ENCODE measurements around the gene LRRC23.

The LRRC23 gene

GRCh38 chr12:6944381-6945186 lies 40.0 kb downstream of the LRRC23 start:
- peak; percentile 95 for DNase-seq

GRCh38 chr12:6945613-6946012 lies 41.0 kb downstream of the LRRC23 start:
- DNase-seq: no peak

- no peak for DNase-seq
Observed at GRCh38 chr12:6946033-6946919, 41.7 kb downstream of the LRRC23 start.

DNA sequence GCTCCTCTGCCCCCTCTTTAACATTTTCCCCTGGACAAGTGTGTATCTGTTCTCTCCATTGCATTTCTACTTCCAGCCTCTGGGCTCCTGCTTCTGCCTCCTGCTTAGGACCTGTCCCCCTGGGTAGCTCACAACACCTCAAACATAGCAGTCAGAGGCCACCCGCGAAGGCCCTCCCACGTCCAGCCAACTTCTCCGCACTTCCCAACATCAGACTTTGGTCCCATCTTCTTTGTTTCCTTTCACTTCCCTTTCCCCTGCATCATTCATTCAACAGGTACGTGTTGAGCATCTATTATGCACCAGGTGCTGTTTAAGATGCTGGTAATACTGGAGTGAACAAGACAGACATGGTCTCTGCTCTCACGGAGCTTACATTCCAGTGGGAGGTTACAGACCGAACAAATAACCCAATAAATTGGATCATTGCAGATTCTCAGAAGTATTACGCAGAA lies 42.3 kb downstream of the LRRC23 start:
- no peak for DNase-seq

GRCh38 chr12:6947615-6948014 lies 43.0 kb downstream of the LRRC23 start:
- no peak for DNase-seq

GRCh38 chr12:6948873-6949594 lies 44.4 kb downstream of the LRRC23 start:
- no peak for DNase-seq

GRCh38 chr12:6950401-6950801 lies 45.8 kb downstream of the LRRC23 start:
- no peak for DNase-seq

GRCh38 chr12:6950811-6951540 lies 46.4 kb downstream of the LRRC23 start, which contains the start of gene PTPN6:
Gene PTPN6 (plus strand): TSS chr12:6951356. CDS start chr12:6951513, 157 bp downstream.
- no peak for DNase-seq

- DNase-seq: no peak
Observed at GRCh38 chr12:6951551-6952120, 47.0 kb downstream of the LRRC23 start.

DNA sequence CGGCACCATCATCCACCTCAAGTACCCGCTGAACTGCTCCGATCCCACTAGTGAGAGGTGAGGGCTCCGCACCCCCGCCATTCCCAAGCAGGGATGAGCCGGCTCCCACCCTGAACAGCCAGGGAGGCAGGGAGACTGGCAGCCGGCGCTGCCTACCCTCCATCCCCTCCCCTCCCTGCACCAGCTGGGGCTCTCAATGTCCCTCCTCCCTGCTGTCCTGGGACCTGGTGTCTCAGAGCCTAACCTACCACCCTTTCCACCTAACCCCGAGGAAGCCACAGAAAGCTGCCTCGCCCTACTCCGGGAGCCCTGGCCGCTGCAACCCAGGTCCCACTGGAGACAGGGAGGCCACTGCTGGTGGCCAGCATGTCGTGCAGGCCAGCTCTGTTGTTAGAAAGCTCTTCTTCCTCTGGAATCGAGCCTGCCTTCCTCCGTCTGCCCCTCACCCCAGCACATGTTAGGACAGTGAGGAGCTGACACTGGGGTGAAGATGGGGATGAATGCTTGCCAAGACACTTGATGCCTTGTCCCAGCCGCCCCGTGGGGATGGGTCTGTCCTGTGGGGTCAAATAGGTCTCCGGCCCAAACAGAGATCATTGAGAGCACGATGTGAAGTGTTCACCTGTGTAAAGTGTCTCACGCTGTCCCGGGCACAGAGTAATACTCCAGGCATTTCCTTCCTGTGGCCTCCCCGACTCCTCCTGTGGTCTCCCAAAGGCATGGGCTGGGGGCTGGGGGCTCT lies 47.7 kb downstream of the LRRC23 start:
- DNase-seq: no peak

GRCh38 chr12:6952863-6953441 lies 48.3 kb downstream of the LRRC23 start:
- DNase-seq: no peak

GRCh38 chr12:6953442-6954315 lies 49.1 kb downstream of the LRRC23 start:
- DNase-seq: no peak

DNA sequence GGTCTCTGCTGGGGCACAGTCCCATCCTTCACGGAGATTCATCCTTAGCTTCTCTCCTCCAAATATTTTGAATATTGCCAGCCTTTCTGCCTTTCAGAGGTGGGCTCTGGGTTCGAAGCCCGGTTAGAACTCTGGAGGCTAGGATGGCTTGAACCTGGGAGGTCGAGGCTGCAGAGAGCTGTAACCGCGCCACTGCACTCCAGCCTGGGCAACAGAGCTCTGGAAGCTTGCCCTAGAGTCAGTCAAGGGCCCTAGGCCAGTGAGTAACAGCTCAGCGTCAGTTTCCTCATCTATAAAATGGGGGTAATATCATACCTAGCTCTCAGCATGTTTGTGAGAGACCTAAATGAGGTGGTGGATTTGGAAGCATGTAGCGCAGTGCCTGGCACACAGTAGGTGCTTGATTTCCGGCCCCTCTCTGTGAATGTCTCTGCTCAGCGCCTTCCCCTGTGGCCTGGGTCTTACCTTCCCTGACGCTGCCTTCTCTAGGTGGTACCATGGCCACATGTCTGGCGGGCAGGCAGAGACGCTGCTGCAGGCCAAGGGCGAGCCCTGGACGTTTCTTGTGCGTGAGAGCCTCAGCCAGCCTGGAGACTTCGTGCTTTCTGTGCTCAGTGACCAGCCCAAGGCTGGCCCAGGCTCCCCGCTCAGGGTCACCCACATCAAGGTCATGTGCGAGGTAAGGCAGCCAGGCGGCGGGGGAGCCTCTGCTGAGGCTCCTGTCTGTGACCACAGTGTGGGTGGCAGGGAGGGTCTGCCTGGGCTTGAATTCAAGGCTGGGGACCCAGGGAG lies 49.9 kb downstream of the LRRC23 start:
- DNase-seq: no peak

DNA sequence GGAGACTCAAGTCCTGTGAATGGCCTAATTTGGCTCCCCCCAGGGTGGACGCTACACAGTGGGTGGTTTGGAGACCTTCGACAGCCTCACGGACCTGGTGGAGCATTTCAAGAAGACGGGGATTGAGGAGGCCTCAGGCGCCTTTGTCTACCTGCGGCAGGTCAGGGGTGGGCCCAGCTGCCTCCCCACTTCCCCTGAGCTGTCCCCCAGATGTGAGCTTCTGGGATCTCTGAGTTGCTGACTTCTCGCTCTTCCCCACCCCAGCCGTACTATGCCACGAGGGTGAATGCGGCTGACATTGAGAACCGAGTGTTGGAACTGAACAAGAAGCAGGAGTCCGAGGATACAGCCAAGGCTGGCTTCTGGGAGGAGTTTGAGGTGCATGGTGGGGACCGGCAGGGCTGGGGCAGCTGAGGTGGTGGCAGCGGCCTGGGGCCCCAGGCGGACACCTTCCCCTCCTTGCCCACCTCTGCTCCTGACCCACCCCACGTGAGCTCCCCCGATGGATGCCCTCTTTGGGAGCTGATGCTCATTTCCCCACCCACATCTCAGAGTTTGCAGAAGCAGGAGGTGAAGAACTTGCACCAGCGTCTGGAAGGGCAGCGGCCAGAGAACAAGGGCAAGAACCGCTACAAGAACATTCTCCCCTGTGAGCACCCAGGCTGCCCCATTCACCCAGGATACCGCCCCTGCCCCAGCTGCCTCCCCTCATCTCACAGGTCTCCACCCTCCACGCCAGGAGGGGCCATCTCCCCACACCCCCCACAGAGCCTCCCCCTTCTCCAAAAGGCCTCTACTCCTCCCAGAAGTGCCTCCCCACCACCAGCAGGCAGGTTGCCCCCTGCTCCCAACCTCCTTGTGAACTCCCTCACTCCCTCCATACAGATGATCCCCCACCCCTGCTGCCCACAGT lies 50.7 kb downstream of the LRRC23 start:
- no peak for DNase-seq

- DNase-seq: no peak
Observed at GRCh38 chr12:6956021-6956727, 51.6 kb downstream of the LRRC23 start.

- no peak for DNase-seq
Observed at GRCh38 chr12:6957151-6957701, 52.6 kb downstream of the LRRC23 start.

Measured in EL (cell line).